Thyroid gland (tissue), 4 donors: ENCODE measurements around the gene DBF4B. TPM values are rescaled to one million over a fixed set of nuclear protein-coding genes. Genes with fewer than 3 reads are reported as not detected.

Experiments used
- DNase-seq, 2 donors: peaks; one replicate each; pipeline ENCODE4 v3.0.0-alpha.2; 2019
- H3K27ac ChIP-seq, 3 donors: fragments of 200-600 bp; sonication (generic); 1 replicate in 2 of 3; 2 replicates in 1 of 3; pipeline ENCODE4 v1.5.1; 2016 to 2019; ENCODE audit warnings: mild to moderate bottlenecking in 1 of 3, moderate library complexity in 1 of 3
- H3K27me3 ChIP-seq: fragments of 200-600 bp; sonication (generic); one replicate; pipeline ENCODE4 v1.5.1; 2019
- H3K36me3 ChIP-seq, 2 donors: fragments of 200-600 bp; sonication (generic); one replicate each; pipeline ENCODE4 v1.5.1; 2016 to 2019
- H3K4me1 ChIP-seq, 2 donors: fragments of 200-600 bp; sonication (generic); one replicate each; pipeline ENCODE4 v1.5.1; 2017 to 2019
- H3K4me3 ChIP-seq, 3 donors: fragments of 200-600 bp; sonication (generic); replicated peaks in 1 of 3; 1 replicate in 2 of 3; 2 replicates in 1 of 3; pipeline ENCODE4 v1.5.1; 2016; ENCODE audit warnings: mild to moderate bottlenecking in 1 of 3
- H3K9me3 ChIP-seq: fragments of 200-600 bp; sonication (generic); one replicate; pipeline ENCODE4 v1.5.1; 2017
- POLR2A ChIP-seq, 2 donors: fragments of 450-650 bp; IDR thresholded peaks; one replicate each; pipeline ENCODE4 v1.6.1; 2017; ENCODE audit warnings: antibody characterized with exemption in 2 of 2, mild to moderate bottlenecking in 2 of 2, moderate library complexity in 1 of 2
- WGBS, 2 donors: methylation state at CpG; one replicate each; pipeline ENCODE4 v1.1.5; 2017; 5-methylcytosine and 5-hydroxymethylcytosine counted together
- intact Hi-C: fragments of 100-400 bp; cut with DNase I; formaldehyde crosslinking; loops from one replicate; pipeline ENCODE4 v1.15.1; 2023
- total RNA-seq, 4 donors: library from RNA; depleted of rRNA; stranded (reverse); fragments of >200 nt; gene quantifications; one replicate each; pipeline ENCODE4 v1.2.3, GENCODE V29; 2016
- TF ChIP-seq, protein P1 (sequence below), 6 experiments: fragments of 200-600 bp in 3 of 6; fragments of 450-650 bp in 3 of 6; sonication (generic) in 3 of 6; IDR thresholded peaks; one replicate each; pipeline ENCODE4 v1.5.1; 2016 to 2019; ENCODE audit warnings: antibody characterized with exemption in 6 of 6, mild to moderate bottlenecking in 2 of 6, inconsistent platforms in 1 of 6, moderate library complexity in 1 of 6

Gene DBF4B
- total RNA-seq, 4 donors from 2014 or later: 2.4 to 8.0 (median 5.1) TPM

DNA sequence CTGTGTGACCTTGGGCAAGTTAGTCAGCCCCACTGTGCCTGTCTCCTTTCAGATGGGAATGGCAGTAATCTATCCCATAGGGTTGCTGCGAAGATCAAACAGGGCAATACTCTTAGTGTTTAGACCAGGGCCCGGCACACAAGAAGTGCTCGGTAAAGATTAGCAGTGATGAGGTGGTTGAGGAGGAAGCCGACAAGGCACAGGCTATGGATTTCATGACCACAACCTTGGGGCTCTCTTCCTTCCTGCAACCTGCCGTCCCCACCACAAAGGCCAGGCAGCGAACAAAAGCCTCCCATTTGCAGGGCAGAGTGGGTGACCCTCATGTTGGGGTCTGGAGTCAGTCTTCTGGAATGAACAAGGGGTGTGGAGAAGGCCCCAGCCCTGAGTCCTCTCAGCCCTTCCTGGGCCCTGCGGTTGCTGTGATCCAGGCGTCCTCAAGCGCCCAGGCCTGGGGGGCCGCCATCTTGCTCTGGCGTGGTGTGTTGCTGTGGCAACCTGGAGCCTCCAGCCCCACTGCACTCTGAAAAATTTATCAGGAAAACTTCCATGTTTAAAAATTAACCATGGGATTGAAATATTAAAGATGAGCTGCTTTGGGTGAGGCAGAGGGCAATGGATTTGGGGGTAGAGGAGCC lies 60.2 kb downstream of the DBF4B start:
- no peak overlapping the region for H3K27ac ChIP-seq
- intact Hi-C loops: no loop called here
- TF ChIP-seq, protein P1, sequence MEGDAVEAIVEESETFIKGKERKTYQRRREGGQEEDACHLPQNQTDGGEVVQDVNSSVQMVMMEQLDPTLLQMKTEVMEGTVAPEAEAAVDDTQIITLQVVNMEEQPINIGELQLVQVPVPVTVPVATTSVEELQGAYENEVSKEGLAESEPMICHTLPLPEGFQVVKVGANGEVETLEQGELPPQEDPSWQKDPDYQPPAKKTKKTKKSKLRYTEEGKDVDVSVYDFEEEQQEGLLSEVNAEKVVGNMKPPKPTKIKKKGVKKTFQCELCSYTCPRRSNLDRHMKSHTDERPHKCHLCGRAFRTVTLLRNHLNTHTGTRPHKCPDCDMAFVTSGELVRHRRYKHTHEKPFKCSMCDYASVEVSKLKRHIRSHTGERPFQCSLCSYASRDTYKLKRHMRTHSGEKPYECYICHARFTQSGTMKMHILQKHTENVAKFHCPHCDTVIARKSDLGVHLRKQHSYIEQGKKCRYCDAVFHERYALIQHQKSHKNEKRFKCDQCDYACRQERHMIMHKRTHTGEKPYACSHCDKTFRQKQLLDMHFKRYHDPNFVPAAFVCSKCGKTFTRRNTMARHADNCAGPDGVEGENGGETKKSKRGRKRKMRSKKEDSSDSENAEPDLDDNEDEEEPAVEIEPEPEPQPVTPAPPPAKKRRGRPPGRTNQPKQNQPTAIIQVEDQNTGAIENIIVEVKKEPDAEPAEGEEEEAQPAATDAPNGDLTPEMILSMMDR (IDR thresholded peaks at IDR 0.05): no peak
- TF ChIP-seq POLR2A (IDR thresholded peaks at IDR 0.05): no peak
- no peaks in the 10 kb centered on the region for H3K9me3 ChIP-seq
- no peak for DNase-seq
- H3K4me1 ChIP-seq: no peaks in the 10 kb centered on the region
- H3K4me3 ChIP-seq: no peak overlapping the region
- no peaks in the 10 kb centered on the region for H3K27me3 ChIP-seq
- WGBS, 2 donors: 82 to 83% methylated on average over 6 to 11 of the region's 11 CpGs
- no peaks in the 10 kb centered on the region for H3K36me3 ChIP-seq

DNA sequence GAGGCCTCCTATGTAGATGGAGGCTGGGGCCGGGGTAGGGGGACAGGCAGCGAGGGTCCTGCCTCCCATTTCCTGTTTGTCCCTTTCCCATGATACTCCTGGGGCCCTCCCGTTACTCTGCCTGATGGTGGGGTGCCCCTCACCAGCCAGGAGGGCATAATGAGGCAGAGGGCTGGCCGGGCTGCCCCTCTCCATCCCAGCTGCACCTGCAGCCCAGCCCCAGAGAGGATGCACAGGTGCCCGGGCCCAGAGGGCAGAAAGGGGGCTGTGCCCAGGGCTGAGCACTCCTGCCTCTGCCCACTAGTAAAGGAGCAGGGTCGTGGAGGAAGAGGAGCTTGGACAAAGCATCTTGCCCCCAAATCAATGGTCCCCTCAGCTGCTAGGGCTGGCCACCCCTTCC lies 60.8 kb downstream of the DBF4B start:
- intact Hi-C loops: no loop called here
- Histone ChIP-seq H3K27me3 (no peaks in the 10 kb centered on the region), H3K36me3 (no peaks in the 10 kb centered on the region), H3K9me3 (no peaks in the 10 kb centered on the region), H3K4me3 (no peak overlapping the region), H3K27ac (no peak overlapping the region), H3K4me1 (no peaks in the 10 kb centered on the region)
- no peak for TF ChIP-seq POLR2A (IDR thresholded peaks at IDR 0.05)
- TF ChIP-seq, protein P1 (IDR thresholded peaks at IDR 0.05): no peak
- no peak for DNase-seq
- WGBS, 2 donors: 64 to 65% methylated on average over 4 to 6 of the region's 6 CpGs

DNA sequence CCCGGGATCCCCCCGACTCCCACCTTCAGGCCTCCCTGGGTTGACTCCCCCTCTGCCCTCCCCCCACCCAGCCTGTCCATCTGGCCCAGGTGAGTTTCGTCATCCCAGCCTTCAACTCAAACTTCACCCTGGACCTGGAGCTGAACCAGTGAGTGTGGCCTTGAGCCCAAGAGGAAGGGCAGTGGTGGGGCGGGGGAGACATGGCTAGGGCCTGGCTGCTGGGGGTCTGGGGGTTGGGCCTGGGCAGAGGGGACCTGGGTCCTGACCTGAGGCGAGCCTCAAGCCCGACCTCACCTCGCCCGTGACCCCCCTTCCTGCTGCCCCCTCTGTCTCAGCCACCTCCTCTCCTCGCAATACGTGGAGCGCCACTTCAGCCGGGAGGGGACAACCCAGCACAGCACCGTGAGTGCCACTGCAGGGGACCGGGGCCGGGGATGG lies 61.2 kb downstream of the DBF4B start:
- 73 to 84% methylated on average over 6 to 10 of the region's 15 CpGs for WGBS, 2 donors
- H3K27me3 ChIP-seq: no peaks in the 10 kb centered on the region
- no peaks in the 10 kb centered on the region for H3K36me3 ChIP-seq
- intact Hi-C loops: no loop called here
- H3K4me1 ChIP-seq: peaks cover 0 to under 1% of the 10 kb centered on the region in 2 donors
- no peaks in the 10 kb centered on the region for H3K9me3 ChIP-seq
- H3K27ac ChIP-seq: no peak overlapping the region
- H3K4me3 ChIP-seq: no peak overlapping the region
- no peak for DNase-seq
- no peak for TF ChIP-seq POLR2A (IDR thresholded peaks at IDR 0.05)
- TF ChIP-seq, protein P1 (IDR thresholded peaks at IDR 0.05): no peak

DNA sequence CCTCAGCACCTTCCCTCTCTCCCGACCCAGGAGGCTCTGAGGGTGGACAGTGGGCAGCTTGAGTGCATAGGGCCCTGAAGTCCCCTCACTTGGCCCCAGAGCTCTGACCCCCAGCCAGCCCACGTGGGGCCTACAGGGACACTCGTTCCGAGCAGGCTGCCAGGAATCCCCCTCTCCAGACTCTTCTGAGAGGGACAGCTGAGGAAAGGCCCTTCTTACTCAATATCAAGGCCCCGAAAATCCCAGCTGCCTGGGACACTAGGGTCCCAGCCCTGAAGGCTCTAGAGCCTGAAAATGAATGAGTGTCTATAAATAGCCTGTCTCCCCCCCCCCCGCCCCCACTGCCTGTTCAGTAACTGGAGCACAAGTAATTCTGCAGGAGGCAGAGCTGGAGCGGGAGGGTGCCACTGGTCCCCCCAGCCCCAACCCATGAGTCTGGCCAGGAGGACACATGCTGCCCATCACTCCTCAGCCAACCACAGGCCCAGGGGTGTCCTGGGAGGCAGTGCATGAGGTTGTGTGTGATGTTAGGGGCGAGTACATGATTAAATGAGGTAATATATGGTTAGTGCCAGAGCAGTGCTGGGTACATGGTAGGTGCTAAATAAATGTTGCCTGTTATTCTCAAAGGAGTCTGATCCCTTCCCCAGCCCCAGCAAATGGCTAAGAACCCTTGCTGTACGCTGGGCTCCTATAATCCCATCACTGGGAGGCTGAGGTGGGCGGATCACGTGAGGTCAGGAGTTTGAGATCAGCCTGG lies 61.9 kb downstream of the DBF4B start:
- no peaks in the 10 kb centered on the region for H3K9me3 ChIP-seq
- H3K27ac ChIP-seq: no peak overlapping the region
- H3K4me3 ChIP-seq: no peak overlapping the region
- peaks cover 6 to 7% of the 10 kb centered on the region in 2 donors for H3K4me1 ChIP-seq
- intact Hi-C loops: no loop called here
- DNase-seq: no peak
- no peaks in the 10 kb centered on the region for H3K27me3 ChIP-seq
- TF ChIP-seq, protein P1 (IDR thresholded peaks at IDR 0.05): no peak
- TF ChIP-seq POLR2A (IDR thresholded peaks at IDR 0.05): no peak
- H3K36me3 ChIP-seq: no peaks in the 10 kb centered on the region
- WGBS, 2 donors: 75 to 86% methylated on average over 3 to 10 of the region's 11 CpGs
